Embryonic facial prominence (tissue), 1 donor: ENCODE measurements around the gene MISP3.

Source experiments
- DNase-seq: peaks from one replicate; pipeline ENCODE4 v3.0.0-alpha.2; 2016; ENCODE audit errors: extremely low spot score

MISP3 gene

GRCh38 chr19:14102756-14103155 is 30.2 kb downstream of the MISP3 start:
- DNase-seq = no peak

- no peak for DNase-seq
Measured at GRCh38 chr19:14103310-14103709, 30.7 kb downstream of the MISP3 start.

GRCh38 chr19:14105680-14106079 is 33.1 kb downstream of the MISP3 start:
- DNase-seq = no peak

GRCh38 chr19:14106840-14107239 is 34.3 kb downstream of the MISP3 start:
- no peak for DNase-seq

GRCh38 chr19:14107581-14108461 is 35.2 kb downstream of the MISP3 start:
- no peak for DNase-seq

- DNase-seq = no peak
Measured at GRCh38 chr19:14110650-14111049, 38.1 kb downstream of the MISP3 start.

- DNase-seq = no peak
Measured at GRCh38 chr19:14111486-14111885, 38.9 kb downstream of the MISP3 start.

- DNase-seq = no peak
Measured at GRCh38 chr19:14112051-14112808, 39.6 kb downstream of the MISP3 start.

GRCh38 chr19:14112809-14113385 is 40.3 kb downstream of the MISP3 start:
- DNase-seq = no peak

GRCh38 chr19:14113762-14114414 is 41.3 kb downstream of the MISP3 start:
- no peak for DNase-seq

GRCh38 chr19:14114439-14114838 is 41.9 kb downstream of the MISP3 start:
- DNase-seq = no peak

GRCh38 chr19:14114854-14115253 is 42.3 kb downstream of the MISP3 start:
- no peak for DNase-seq

GRCh38 chr19:14115756-14116155 is 43.2 kb downstream of the MISP3 start:
- DNase-seq = no peak

GRCh38 chr19:14116525-14116917 is 43.9 kb downstream of the MISP3 start:
- no peak for DNase-seq

- DNase-seq = no peak
Measured at GRCh38 chr19:14116918-14117578, 44.5 kb downstream of the MISP3 start.

GRCh38 chr19:14117668-14118164 is 45.1 kb downstream of the MISP3 start, which contains the start of gene PRKACA:
TSS of gene PRKACA (minus strand) at chr19:14117762. CDS start at chr19:14117547, 215 bp downstream.
- peak; percentile 96 for DNase-seq

GRCh38 chr19:14118165-14119051 is 45.8 kb downstream of the MISP3 start:
- DNase-seq = no peak

- DNase-seq = no peak
Measured at GRCh38 chr19:14119146-14119545, 46.6 kb downstream of the MISP3 start.

GRCh38 chr19:14119644-14120496 is 47.3 kb downstream of the MISP3 start:
- no peak for DNase-seq
